ENCODE measurements around the gene STOX1.
"Not testable (repeated sequence)": the region's sequence is repeated elsewhere in the genome, so short reads cannot be mapped to it uniquely, and the experiment has no call there.

The STOX1 gene

GRCh38 chr10:68831961-68832455 lies 4.7 kb downstream of the STOX1 start:
- peak in 1 of 3 experiments; percentile 4 for DNase-seq

- DNase-seq = no peak
Measured at GRCh38 chr10:68832601-68833000, 5.3 kb downstream of the STOX1 start.

GRCh38 chr10:68837626-68838322 lies 10.4 kb downstream of the STOX1 start:
- DNase-seq = no peak

- not testable (repeated sequence) for DNase-seq
Measured at GRCh38 chr10:68840650-68841049, 13.3 kb downstream of the STOX1 start.

- no peak for DNase-seq
Measured at GRCh38 chr10:68848281-68848680, 20.9 kb downstream of the STOX1 start.

- DNase-seq = no peak
Measured at GRCh38 chr10:68848806-68849205, 21.5 kb downstream of the STOX1 start.

- no peak for DNase-seq
Measured at GRCh38 chr10:68856352-68856751, 29.0 kb downstream of the STOX1 start.

- no peak for DNase-seq
Measured at GRCh38 chr10:68857005-68857404, 29.7 kb downstream of the STOX1 start.

- peak in 1 of 3 experiments; percentile 17 for DNase-seq
Measured at GRCh38 chr10:68861253-68861652, 33.9 kb downstream of the STOX1 start.

- no peak for DNase-seq
Measured at GRCh38 chr10:68864611-68865010, 37.3 kb downstream of the STOX1 start.

GRCh38 chr10:68868173-68868572 lies 40.8 kb downstream of the STOX1 start:
- not testable (repeated sequence) for DNase-seq

- no peak for DNase-seq
Measured at GRCh38 chr10:68869623-68870022, 42.3 kb downstream of the STOX1 start.

GRCh38 chr10:68870061-68870460 lies 42.7 kb downstream of the STOX1 start:
- no peak for DNase-seq

GRCh38 chr10:68870545-68871104 lies 43.3 kb downstream of the STOX1 start:
- no peak for DNase-seq

- DNase-seq = peak; percentile 47 to 80 (median 51)
Measured at GRCh38 chr10:68871105-68871711, 43.9 kb downstream of the STOX1 start.

GRCh38 chr10:68871731-68872342 lies 44.5 kb downstream of the STOX1 start:
- peak; percentile 76 to 97 (median 94) for DNase-seq

GRCh38 chr10:68876246-68877138 lies 49.2 kb downstream of the STOX1 start:
- peak; percentile 2 to 65 (median 51) for DNase-seq

GRCh38 chr10:68877482-68878110 lies 50.3 kb downstream of the STOX1 start:
- no peak for DNase-seq

GRCh38 chr10:68878496-68878895 lies 51.2 kb downstream of the STOX1 start:
- no peak for DNase-seq

- DNase-seq = no peak
Measured at GRCh38 chr10:68879628-68880027, 52.3 kb downstream of the STOX1 start.

GRCh38 chr10:68880181-68880580 lies 52.9 kb downstream of the STOX1 start:
- DNase-seq = no peak

GRCh38 chr10:68895041-68895440 lies 67.7 kb downstream of the STOX1 start:
- no peak for DNase-seq

All from NCI-H1417 (cell line).